HCT116 (cell line): ENCODE data around the gene ANKRD40CL. TPM values are rescaled to one million over a fixed set of nuclear protein-coding genes. Genes with fewer than 3 reads are reported as not detected.

ENCODE experiments used
- ATAC-seq: fragments of 200-7000 bp; cut with Tn5 transposase; 2 replicates; pipeline ENCODE4 v1.9.1; 2020; ENCODE audit warnings: mild to moderate bottlenecking, moderate library complexity
- BruUV-seq: library from RNA; stranded (reverse); fragments of 400-500 nt; replicated peaks from 2 replicates; lab custom pipeline; 2021; lab: Mats Ljungman, UMichigan
- CTCF ChIA-PET: fragments of 300-600 bp; sonication (Branson Sonifier 250); formaldehyde crosslinking; loops from one replicate; lab custom pipeline; 2021; ENCODE audit warnings: antibody characterized with exemption; lab: Charles Lee
- POLR2A ChIA-PET: fragments of 300-600, 350-600 bp; sonication (Branson Sonifier 250); formaldehyde crosslinking; loops from one replicate; lab custom pipeline; 2021; ENCODE audit warnings: antibody characterized with exemption; lab: Charles Lee
- RAD21 ChIA-PET, 2 experiments: fragments of 300-600 bp; sonication (Branson Sonifier 250); formaldehyde crosslinking; loops; one replicate each; lab custom pipeline; 2023; ENCODE audit warnings: low total read pairs in 2 of 2; ENCODE audit not compliant: uncharacterized antibody in 2 of 2, unreplicated experiment in 2 of 2, low non-redundant PET in 1 of 2; lab: Charles Lee
- DNase-seq: peaks from one replicate; pipeline ENCODE4 v3.0.0-alpha.2; 2010; ENCODE audit warnings: low read depth, low spot score
- H2AFZ ChIP-seq: fragments of 200-600 bp; shearing (Covaris generic), sonication (generic); 2 replicates; pipeline ENCODE4 v1.6.1; 2017; ENCODE audit warnings: low read depth, mixed run types, mixed read lengths, antibody characterized with exemption, low read length; ENCODE audit not compliant: poor library complexity, severe bottlenecking
- H3K27ac ChIP-seq: 2 replicates; pipeline ENCODE4 v1.5.1; 2012; ENCODE audit warnings: low read depth, low read length
- H3K27me3 ChIP-seq: fragments of 200-600 bp; sonication (generic); 2 replicates; pipeline ENCODE4 v1.6.1; 2016; ENCODE audit warnings: mixed run types, low read length, mixed read lengths; ENCODE audit not compliant: insufficient read depth
- H3K36me3 ChIP-seq, 2 experiments: fragments of 200-500 bp in 1 of 2; fragments of 200-600 bp in 1 of 2; sonication (Bioruptor generic) in 1 of 2; sonication (generic) in 1 of 2; 2 replicates each; pipeline versions ENCODE4 v1.5.1 to v1.6.1; 2014 to 2016; ENCODE audit warnings: low read length in 2 of 2, inconsistent platforms in 1 of 2, mixed read lengths in 1 of 2, mixed run types in 1 of 2; ENCODE audit not compliant: insufficient read depth in 2 of 2, control insufficient read depth in 1 of 2
- H3K4me1 ChIP-seq, 2 experiments: fragments of 200-600 bp in 1 of 2; sonication (generic) in 1 of 2; 2 replicates each; pipeline versions ENCODE4 v1.5.1 to v1.6.1; 2012 to 2017; ENCODE audit warnings: low read length in 2 of 2, inconsistent platforms in 1 of 2, mild to moderate bottlenecking in 1 of 2, mixed read lengths in 1 of 2, mixed run types in 1 of 2, moderate library complexity in 1 of 2; ENCODE audit not compliant: insufficient read depth in 2 of 2, control insufficient read depth in 1 of 2
- H3K4me2 ChIP-seq: fragments of 200-600 bp; sonication (generic); 2 replicates; pipeline ENCODE4 v1.6.1; 2017; ENCODE audit warnings: mixed run types, low read length, mixed read lengths
- H3K4me3 ChIP-seq, 2 experiments: fragments of 200-600 bp in 1 of 2; sonication (generic) in 1 of 2; replicated peaks in 1 of 2; 2 replicates each; pipeline ENCODE4 v1.5.1; 2011 to 2016; ENCODE audit warnings: low read length in 2 of 2, control low read depth in 1 of 2, low read depth in 1 of 2, mild to moderate bottlenecking in 1 of 2, mixed read lengths in 1 of 2, mixed run types in 1 of 2
- H3K79me2 ChIP-seq: fragments of 200-600 bp; sonication (generic); 2 replicates; pipeline ENCODE4 v1.6.1; 2017; ENCODE audit warnings: mild to moderate bottlenecking, mixed run types, low read length, moderate library complexity, mixed read lengths; ENCODE audit not compliant: insufficient read depth
- H3K9ac ChIP-seq: fragments of 200-600 bp; sonication (generic); 2 replicates; pipeline ENCODE4 v1.6.1; 2016; ENCODE audit warnings: low read length, mixed read lengths
- H3K9me2 ChIP-seq: fragments of 200-600 bp; sonication (generic), shearing (Covaris generic); 2 replicates; pipeline ENCODE4 v1.6.1; 2017; ENCODE audit warnings: mixed run types, mild to moderate bottlenecking, moderate library complexity; ENCODE audit not compliant: insufficient read depth
- H3K9me3 ChIP-seq, 2 experiments: fragments of 200-500 bp in 1 of 2; fragments of 200-600 bp in 1 of 2; sonication (Bioruptor generic) in 1 of 2; sonication (generic) in 1 of 2; 2 replicates each; pipeline ENCODE4 v1.6.1; 2014 to 2017; ENCODE audit warnings: low read length in 2 of 2, mixed read lengths in 2 of 2, inconsistent platforms in 1 of 2, low read depth in 1 of 2, mild to moderate bottlenecking in 1 of 2, mixed run types in 1 of 2, moderate library complexity in 1 of 2; ENCODE audit not compliant: control insufficient read depth in 1 of 2, insufficient read depth in 1 of 2
- H4K20me1 ChIP-seq: fragments of 200-600 bp; sonication (generic), shearing (Covaris generic); 2 replicates; pipeline ENCODE4 v1.6.1; 2017; ENCODE audit warnings: mixed run types, mild to moderate bottlenecking, moderate library complexity; ENCODE audit not compliant: insufficient read depth
- CEBPB ChIP-seq: IDR thresholded peaks from 2 replicates; pipeline ENCODE4 v1.6.1; 2012; ENCODE audit warnings: low read depth
- ELF1 ChIP-seq: IDR thresholded peaks from 2 replicates; pipeline ENCODE4 v1.6.1; 2012; ENCODE audit warnings: low read depth, borderline replicate concordance
- FOSL1 ChIP-seq: IDR thresholded peaks from 2 replicates; pipeline ENCODE4 v1.6.1; 2012; ENCODE audit warnings: low read depth
- POLR2AphosphoS5 ChIP-seq: IDR thresholded peaks from 2 replicates; pipeline ENCODE4 v1.6.1; 2011; ENCODE audit warnings: mild to moderate bottlenecking, low read depth, low read length, moderate library complexity
- SP1 ChIP-seq: IDR thresholded peaks from 2 replicates; pipeline ENCODE4 v1.6.1; 2012; ENCODE audit warnings: low read depth
- SRF ChIP-seq: IDR thresholded peaks from 2 replicates; pipeline ENCODE4 v1.6.1; 2012; ENCODE audit warnings: low read depth
- ZFX ChIP-seq: fragments of 450-650 bp; IDR thresholded peaks from 2 replicates; pipeline ENCODE4 v1.6.1; 2017
- intact Hi-C: fragments of 100-400 bp; cut with micrococcal nuclease; formaldehyde crosslinking; loops from 2 replicates; pipeline ENCODE4 v1.10.0; 2022
- total RNA-seq: library from RNA; stranded (reverse); gene quantifications from one replicate; pipeline ENCODE4 v1.2.1, GENCODE V29; 2021; ENCODE audit not compliant: unreplicated experiment
- TF ChIP-seq, protein P1 (sequence below), 3 experiments: fragments of 200-600 bp in 1 of 3; sonication (generic) in 1 of 3; IDR thresholded peaks in 2 of 3; conservative IDR thresholded peaks in 1 of 3; 2 replicates each; pipeline ENCODE4 v1.5.1; 2012 to 2017; ENCODE audit warnings: low read depth in 2 of 3, low read length in 2 of 3, antibody characterized with exemption in 1 of 3, borderline replicate concordance in 1 of 3, control low read depth in 1 of 3, mild to moderate bottlenecking in 1 of 3, mixed read lengths in 1 of 3, mixed run types in 1 of 3, moderate library complexity in 1 of 3; ENCODE audit not compliant: insufficient read depth in 1 of 3
- TF ChIP-seq, protein P2 (sequence below): IDR thresholded peaks from 2 replicates; pipeline ENCODE4 v1.6.1; 2012
- TF ChIP-seq, protein P3 (sequence below): IDR thresholded peaks from 2 replicates; pipeline ENCODE4 v1.6.1; 2012
- TF ChIP-seq, protein P4 (sequence below): IDR thresholded peaks from 2 replicates; pipeline ENCODE4 v1.6.1; 2011; ENCODE audit warnings: mild to moderate bottlenecking, low read length, moderate library complexity; ENCODE audit not compliant: insufficient replicate concordance; ENCODE audit errors: extremely low read depth

Gene ANKRD40CL
- total RNA-seq, 1 experiment from 2014 or later = 0.57 TPM

DNA sequence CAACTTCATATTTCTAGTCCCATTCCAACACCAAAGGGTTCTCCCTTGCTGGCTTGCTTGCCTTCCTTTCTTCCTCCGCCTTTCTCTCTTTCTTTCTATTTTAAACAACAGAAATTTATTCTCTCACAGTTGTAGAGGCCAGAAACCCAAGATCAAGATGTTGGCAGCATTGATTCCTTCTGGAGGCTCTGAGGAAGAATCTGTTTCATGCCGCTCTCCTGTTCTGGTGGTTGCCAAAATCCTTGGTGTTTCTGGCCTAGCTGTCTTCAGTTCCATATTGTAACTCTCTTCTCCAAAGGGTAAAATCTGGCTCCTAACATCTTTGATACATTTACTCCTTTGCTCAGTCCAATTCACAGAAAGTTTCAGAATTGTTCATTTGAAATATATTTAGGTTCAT, 3.0 kb upstream of the ANKRD40CL start:
- no peaks in the 10 kb centered on the region for H3K79me2 ChIP-seq
- POLR2A ChIA-PET = no interaction called here
- RAD21 ChIA-PET = no interaction called here
- intact Hi-C loops = no loop called here
- H3K9me2 ChIP-seq = no peaks in the 10 kb centered on the region
- H3K27ac ChIP-seq = no peak overlapping the region
- no peak overlapping the region for H3K4me3 ChIP-seq
- ATAC-seq (no peak), DNase-seq (no peak)
- no peaks in the 10 kb centered on the region for H3K27me3 ChIP-seq
- TF ChIP-seq ZFX = no peak
- TF ChIP-seq, protein P1, sequence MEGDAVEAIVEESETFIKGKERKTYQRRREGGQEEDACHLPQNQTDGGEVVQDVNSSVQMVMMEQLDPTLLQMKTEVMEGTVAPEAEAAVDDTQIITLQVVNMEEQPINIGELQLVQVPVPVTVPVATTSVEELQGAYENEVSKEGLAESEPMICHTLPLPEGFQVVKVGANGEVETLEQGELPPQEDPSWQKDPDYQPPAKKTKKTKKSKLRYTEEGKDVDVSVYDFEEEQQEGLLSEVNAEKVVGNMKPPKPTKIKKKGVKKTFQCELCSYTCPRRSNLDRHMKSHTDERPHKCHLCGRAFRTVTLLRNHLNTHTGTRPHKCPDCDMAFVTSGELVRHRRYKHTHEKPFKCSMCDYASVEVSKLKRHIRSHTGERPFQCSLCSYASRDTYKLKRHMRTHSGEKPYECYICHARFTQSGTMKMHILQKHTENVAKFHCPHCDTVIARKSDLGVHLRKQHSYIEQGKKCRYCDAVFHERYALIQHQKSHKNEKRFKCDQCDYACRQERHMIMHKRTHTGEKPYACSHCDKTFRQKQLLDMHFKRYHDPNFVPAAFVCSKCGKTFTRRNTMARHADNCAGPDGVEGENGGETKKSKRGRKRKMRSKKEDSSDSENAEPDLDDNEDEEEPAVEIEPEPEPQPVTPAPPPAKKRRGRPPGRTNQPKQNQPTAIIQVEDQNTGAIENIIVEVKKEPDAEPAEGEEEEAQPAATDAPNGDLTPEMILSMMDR (IDR thresholded peaks at IDR 0.05 in 2 of 3, conservative IDR thresholded peaks at IDR 0.05 in 1 of 3; ENCODE audit: borderline replicate concordance in 1 of 3, insufficient read depth in 1 of 3, low read depth in 2 of 3, low read length in 2 of 3) = no peak
- TF ChIP-seq, protein P2, sequence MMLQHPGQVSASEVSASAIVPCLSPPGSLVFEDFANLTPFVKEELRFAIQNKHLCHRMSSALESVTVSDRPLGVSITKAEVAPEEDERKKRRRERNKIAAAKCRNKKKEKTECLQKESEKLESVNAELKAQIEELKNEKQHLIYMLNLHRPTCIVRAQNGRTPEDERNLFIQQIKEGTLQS = no peak
- no peak for TF ChIP-seq CEBPB
- no TSS peak for BruUV-seq
- H3K36me3 ChIP-seq = no peaks in the 10 kb centered on the region
- no peak overlapping the region for H3K9ac ChIP-seq
- CTCF ChIA-PET = no interaction called here
- H3K4me1 ChIP-seq = peaks cover 10% of the 10 kb centered on the region in 2 experiments; a peak in 3 of 4 replicates
- no peaks in the 10 kb centered on the region for H3K9me3 ChIP-seq
- H2AFZ ChIP-seq = no peak overlapping the region
- no peak overlapping the region for H3K4me2 ChIP-seq
- H4K20me1 ChIP-seq = no peaks in the 10 kb centered on the region

DNA sequence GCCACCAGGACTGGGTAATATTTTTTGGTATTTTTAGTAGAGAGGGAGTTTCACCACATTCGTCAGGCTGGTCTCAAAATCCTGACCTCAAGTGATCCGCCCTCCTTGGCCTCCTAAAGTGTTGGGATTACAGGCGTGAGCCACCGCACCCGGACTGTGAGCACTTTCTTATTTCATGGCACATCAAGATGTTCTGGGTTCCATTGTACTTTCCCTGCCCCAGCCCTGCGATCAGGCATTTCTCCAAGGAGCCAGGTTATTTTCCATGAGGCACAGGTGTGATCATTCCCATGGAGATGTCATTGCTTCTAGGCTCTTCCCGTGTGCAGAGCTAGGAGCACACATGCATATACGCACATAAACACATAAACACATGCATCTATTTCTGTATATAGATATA, 2.6 kb upstream of the ANKRD40CL start:
- ChIA-PET POLR2A (no interaction called here), CTCF (interaction anchor here (1.2 kb wide), 1 partner anchor 13 kb away, joined by 9 read pairs; no protein-coding TSS in a partner anchor)

More for the DNA sequence above, 2.6 kb upstream of the ANKRD40CL start:
- Histone ChIP-seq H3K4me1 (peaks cover 10% of the 10 kb centered on the region in 2 experiments; a peak in 3 of 4 replicates), H3K9me2 (no peaks in the 10 kb centered on the region), H2AFZ (no peak overlapping the region), H4K20me1 (no peaks in the 10 kb centered on the region), H3K79me2 (no peaks in the 10 kb centered on the region), H3K4me2 (no peak overlapping the region), H3K9ac (no peak overlapping the region), H3K9me3 (no peaks in the 10 kb centered on the region), H3K4me3 (no peak overlapping the region), H3K27ac (no peak overlapping the region), H3K27me3 (no peaks in the 10 kb centered on the region), H3K36me3 (no peaks in the 10 kb centered on the region)
- BruUV-seq = no TSS peak
- no peak for DNase-seq
- ATAC-seq = no peak
- TF ChIP-seq POLR2AphosphoS5 (no peak), SP1 (no peak), SRF (no peak), FOSL1 (no peak), ZFX (no peak), ELF1 (no peak), CEBPB (no peak)
- TF ChIP-seq, protein P3, sequence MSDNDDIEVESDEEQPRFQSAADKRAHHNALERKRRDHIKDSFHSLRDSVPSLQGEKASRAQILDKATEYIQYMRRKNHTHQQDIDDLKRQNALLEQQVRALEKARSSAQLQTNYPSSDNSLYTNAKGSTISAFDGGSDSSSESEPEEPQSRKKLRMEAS = no peak
- TF ChIP-seq, protein P1 (IDR thresholded peaks at IDR 0.05 in 2 of 3, conservative IDR thresholded peaks at IDR 0.05 in 1 of 3; ENCODE audit: borderline replicate concordance in 1 of 3, insufficient read depth in 1 of 3, low read depth in 2 of 3, low read length in 2 of 3) = no peak
- TF ChIP-seq, protein P4, sequence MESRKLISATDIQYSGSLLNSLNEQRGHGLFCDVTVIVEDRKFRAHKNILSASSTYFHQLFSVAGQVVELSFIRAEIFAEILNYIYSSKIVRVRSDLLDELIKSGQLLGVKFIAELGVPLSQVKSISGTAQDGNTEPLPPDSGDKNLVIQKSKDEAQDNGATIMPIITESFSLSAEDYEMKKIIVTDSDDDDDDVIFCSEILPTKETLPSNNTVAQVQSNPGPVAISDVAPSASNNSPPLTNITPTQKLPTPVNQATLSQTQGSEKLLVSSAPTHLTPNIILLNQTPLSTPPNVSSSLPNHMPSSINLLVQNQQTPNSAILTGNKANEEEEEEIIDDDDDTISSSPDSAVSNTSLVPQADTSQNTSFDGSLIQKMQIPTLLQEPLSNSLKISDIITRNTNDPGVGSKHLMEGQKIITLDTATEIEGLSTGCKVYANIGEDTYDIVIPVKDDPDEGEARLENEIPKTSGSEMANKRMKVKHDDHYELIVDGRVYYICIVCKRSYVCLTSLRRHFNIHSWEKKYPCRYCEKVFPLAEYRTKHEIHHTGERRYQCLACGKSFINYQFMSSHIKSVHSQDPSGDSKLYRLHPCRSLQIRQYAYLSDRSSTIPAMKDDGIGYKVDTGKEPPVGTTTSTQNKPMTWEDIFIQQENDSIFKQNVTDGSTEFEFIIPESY = no peak
- TF ChIP-seq, protein P2 = no peak
- intact Hi-C loops = no loop called here
- RAD21 ChIA-PET = no interaction called here
